ENCODE data around the gene WNT9B. TPM values are rescaled to one million over a fixed set of nuclear protein-coding genes. Genes with fewer than 3 reads are reported as not detected.

WNT9B gene
- total and polyA plus RNA-seq, 4 donors = 0.08 to 0.14 (median 0.10) TPM; not detected in 1

DNA sequence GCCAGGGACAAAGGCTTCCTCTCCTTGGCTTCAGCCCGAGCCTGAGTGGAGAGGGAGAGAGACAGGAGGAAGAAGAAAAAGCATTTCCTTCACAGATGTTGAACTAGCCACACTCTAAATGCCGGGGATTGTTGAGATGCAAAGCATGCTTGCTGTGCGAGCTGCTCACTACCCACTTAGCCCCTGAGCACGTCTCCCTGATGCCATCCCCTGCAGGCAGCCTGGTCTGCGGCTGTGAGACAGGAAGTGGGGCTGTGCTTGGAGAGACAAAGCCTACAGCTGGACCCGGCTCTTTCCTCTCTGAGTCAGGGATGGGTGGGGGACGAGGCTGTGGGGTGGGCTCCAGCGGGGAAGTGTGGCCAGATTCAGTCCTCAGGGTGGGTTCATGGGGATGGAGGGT, 13.7 kb downstream of the WNT9B start (continued):
- TF ChIP-seq, protein P1, sequence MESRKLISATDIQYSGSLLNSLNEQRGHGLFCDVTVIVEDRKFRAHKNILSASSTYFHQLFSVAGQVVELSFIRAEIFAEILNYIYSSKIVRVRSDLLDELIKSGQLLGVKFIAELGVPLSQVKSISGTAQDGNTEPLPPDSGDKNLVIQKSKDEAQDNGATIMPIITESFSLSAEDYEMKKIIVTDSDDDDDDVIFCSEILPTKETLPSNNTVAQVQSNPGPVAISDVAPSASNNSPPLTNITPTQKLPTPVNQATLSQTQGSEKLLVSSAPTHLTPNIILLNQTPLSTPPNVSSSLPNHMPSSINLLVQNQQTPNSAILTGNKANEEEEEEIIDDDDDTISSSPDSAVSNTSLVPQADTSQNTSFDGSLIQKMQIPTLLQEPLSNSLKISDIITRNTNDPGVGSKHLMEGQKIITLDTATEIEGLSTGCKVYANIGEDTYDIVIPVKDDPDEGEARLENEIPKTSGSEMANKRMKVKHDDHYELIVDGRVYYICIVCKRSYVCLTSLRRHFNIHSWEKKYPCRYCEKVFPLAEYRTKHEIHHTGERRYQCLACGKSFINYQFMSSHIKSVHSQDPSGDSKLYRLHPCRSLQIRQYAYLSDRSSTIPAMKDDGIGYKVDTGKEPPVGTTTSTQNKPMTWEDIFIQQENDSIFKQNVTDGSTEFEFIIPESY (IDR thresholded peaks at IDR 0.05) = no peak
- TF ChIP-seq FOXA1 (IDR thresholded peaks at IDR 0.05) (no peak), FOXA2 (IDR thresholded peaks at IDR 0.05) (no peak), HNF4G (IDR thresholded peaks at IDR 0.05) (no peak), JUND (IDR thresholded peaks at IDR 0.05) (no peak), YY1 (IDR thresholded peaks at IDR 0.05) (no peak)

DNA sequence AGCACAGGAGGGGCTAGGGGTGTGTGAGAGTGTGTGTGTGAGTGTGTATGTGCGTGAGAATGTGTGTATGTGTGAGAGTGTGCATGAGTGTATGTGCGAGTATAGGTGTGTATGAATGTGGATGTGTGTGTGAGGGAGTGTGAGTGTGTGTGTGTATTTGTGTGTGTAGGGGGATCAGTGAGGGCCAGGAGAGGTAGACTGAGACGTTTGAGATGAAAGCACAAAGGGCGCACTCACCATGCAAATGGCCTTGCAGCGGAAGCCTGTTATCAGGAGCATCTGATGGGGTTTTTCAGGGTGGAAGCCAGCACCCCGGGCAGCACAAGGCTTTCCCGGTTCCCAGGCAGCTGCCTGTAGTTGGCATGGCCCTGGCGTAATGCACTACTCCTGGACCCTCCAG, 14.9 kb downstream of the WNT9B start:
- Histone ChIP-seq H3K4me1 (ENCODE audit: control insufficient read depth in 4 of 4, insufficient read depth in 4 of 4, low read length in 3 of 4) (peaks cover 2 to 15% (median 10%) of the 10 kb centered on the region in 4 donors), H3K27ac (ENCODE audit: low read depth in 1 of 2, low read length in 2 of 2) (no peak overlapping the region), H3K9ac (ENCODE audit: low read depth in 1 of 2, low read length in 2 of 2) (no peak overlapping the region), H3K4me3 (ENCODE audit: low read depth in 1 of 3, low read length in 3 of 3) (no peak overlapping the region), H3K36me3 (ENCODE audit: control insufficient read depth in 4 of 4, insufficient read depth in 3 of 4, low read depth in 1 of 4, low read length in 3 of 4) (no peaks in the 10 kb centered on the region), H3K9me3 (ENCODE audit: control insufficient read depth in 4 of 4, low read length in 3 of 4) (no peaks in the 10 kb centered on the region), H3K27me3 (ENCODE audit: control insufficient read depth in 4 of 4, insufficient read depth in 4 of 4, low read length in 3 of 4) (no peaks in the 10 kb centered on the region)
- no peak for DNase-seq (ENCODE audit: low spot score)
- TF ChIP-seq, protein P2, sequence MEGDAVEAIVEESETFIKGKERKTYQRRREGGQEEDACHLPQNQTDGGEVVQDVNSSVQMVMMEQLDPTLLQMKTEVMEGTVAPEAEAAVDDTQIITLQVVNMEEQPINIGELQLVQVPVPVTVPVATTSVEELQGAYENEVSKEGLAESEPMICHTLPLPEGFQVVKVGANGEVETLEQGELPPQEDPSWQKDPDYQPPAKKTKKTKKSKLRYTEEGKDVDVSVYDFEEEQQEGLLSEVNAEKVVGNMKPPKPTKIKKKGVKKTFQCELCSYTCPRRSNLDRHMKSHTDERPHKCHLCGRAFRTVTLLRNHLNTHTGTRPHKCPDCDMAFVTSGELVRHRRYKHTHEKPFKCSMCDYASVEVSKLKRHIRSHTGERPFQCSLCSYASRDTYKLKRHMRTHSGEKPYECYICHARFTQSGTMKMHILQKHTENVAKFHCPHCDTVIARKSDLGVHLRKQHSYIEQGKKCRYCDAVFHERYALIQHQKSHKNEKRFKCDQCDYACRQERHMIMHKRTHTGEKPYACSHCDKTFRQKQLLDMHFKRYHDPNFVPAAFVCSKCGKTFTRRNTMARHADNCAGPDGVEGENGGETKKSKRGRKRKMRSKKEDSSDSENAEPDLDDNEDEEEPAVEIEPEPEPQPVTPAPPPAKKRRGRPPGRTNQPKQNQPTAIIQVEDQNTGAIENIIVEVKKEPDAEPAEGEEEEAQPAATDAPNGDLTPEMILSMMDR (IDR thresholded peaks at IDR 0.05; ENCODE audit: low read depth, low read length, missing input control) = no peak
- TF ChIP-seq, protein P3, sequence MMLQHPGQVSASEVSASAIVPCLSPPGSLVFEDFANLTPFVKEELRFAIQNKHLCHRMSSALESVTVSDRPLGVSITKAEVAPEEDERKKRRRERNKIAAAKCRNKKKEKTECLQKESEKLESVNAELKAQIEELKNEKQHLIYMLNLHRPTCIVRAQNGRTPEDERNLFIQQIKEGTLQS (IDR thresholded peaks at IDR 0.05) = no peak
- TF ChIP-seq HNF4G (IDR thresholded peaks at IDR 0.05) (no peak), RXRA (IDR thresholded peaks at IDR 0.05) (no peak)
- WGBS = 84% methylated on average over 8 of the region's 8 CpGs

DNA sequence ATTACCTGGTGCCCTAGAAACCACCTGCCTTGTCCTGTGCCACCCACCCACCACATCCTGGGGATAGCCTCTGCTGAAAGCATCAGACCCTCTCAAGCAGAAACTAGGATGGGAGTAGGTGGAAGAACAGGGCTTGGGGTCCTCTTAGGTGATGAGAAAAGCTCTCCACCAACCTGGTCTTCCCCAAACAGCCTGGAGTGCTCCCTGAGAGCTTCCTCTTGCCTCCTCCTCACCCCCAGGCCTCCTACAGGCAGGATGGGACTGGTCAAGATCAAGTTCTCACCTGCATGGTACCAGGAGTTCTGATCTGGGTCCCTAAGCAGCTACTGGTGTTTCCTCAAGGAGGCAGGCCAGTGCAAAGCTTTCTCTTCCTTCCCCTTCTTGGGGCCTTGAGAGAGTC, 15.4 kb downstream of the WNT9B start:
- no peak overlapping the region for H3K27ac ChIP-seq (ENCODE audit: low read depth in 1 of 2, low read length in 2 of 2)
- no peak overlapping the region for H3K4me3 ChIP-seq (ENCODE audit: low read depth in 1 of 3, low read length in 3 of 3)
- H3K9ac ChIP-seq (ENCODE audit: low read depth in 1 of 2, low read length in 2 of 2) = no peak overlapping the region
- no peaks in the 10 kb centered on the region for H3K36me3 ChIP-seq (ENCODE audit: control insufficient read depth in 4 of 4, insufficient read depth in 3 of 4, low read depth in 1 of 4, low read length in 3 of 4)
- H3K27me3 ChIP-seq (ENCODE audit: control insufficient read depth in 4 of 4, insufficient read depth in 4 of 4, low read length in 3 of 4) = no peaks in the 10 kb centered on the region
- peaks cover 2 to 15% (median 10%) of the 10 kb centered on the region in 4 donors for H3K4me1 ChIP-seq (ENCODE audit: control insufficient read depth in 4 of 4, insufficient read depth in 4 of 4, low read length in 3 of 4)
- TF ChIP-seq FOXA2 (IDR thresholded peaks at IDR 0.05) = no peak
- no peak for TF ChIP-seq JUND (IDR thresholded peaks at IDR 0.05)
- no peak for TF ChIP-seq HNF4G (IDR thresholded peaks at IDR 0.05)
- TF ChIP-seq RAD21 (IDR thresholded peaks at IDR 0.05) = no peak
- TF ChIP-seq, protein P2 (IDR thresholded peaks at IDR 0.05; ENCODE audit: low read depth, low read length, missing input control) = no peak
- DNase-seq (ENCODE audit: low spot score) = no peak
- H3K9me3 ChIP-seq (ENCODE audit: control insufficient read depth in 4 of 4, low read length in 3 of 4) = no peaks in the 10 kb centered on the region

All from liver (tissue), 9 donors.